HG03103 (cell line): ENCODE measurements around the gene ST3GAL3.

ENCODE experiments used
- ATAC-seq: cut with Tn5 transposase; IDR thresholded peaks from one replicate; pipeline ENCODE4 v1.9.1; 2021; ENCODE audit warnings: low read depth; ENCODE audit not compliant: unreplicated experiment

The ST3GAL3 gene

DNA sequence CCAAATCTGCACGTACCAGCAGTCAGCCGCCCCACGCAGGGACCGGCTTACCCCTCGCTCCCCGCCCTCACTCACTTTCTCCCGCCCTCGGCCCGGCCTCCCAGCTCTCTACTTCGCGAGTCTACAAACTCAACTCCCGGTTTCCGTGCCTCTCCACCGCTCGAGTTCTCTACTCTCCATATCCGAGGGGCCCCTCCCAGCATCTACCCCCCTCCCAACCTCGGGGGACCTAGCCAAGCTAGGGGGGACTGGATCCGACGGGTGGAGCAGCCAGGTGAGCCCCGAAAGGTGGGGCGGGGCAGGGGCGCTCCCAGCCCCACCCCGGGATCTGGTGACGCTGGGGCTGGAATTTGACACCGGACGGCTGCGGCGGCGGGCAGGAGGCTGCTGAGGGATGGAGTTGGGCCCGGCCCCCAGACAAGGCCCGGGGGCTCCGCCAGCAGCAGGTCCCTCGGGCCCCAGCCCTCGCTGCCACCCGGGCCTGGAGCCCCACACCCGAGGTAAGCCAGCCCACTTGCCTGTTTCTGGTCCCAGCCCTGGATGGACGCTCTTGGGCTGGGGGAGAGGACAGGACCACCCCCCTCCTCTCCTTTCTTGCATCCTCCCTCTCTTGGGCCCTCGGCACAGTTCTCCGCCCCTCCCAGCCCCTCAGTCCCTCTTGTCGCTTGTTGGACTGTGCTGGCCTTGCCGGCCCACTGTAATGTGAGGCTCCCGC, 226.2 kb downstream of the ST3GAL3 start, which contains the start of gene ARTN:
ARTN (plus strand) TSS at position 416 of the 715 bp plus-strand sequence. CDS start 1,856 bp downstream, outside the sequence.
- ATAC-seq = no peak

DNA sequence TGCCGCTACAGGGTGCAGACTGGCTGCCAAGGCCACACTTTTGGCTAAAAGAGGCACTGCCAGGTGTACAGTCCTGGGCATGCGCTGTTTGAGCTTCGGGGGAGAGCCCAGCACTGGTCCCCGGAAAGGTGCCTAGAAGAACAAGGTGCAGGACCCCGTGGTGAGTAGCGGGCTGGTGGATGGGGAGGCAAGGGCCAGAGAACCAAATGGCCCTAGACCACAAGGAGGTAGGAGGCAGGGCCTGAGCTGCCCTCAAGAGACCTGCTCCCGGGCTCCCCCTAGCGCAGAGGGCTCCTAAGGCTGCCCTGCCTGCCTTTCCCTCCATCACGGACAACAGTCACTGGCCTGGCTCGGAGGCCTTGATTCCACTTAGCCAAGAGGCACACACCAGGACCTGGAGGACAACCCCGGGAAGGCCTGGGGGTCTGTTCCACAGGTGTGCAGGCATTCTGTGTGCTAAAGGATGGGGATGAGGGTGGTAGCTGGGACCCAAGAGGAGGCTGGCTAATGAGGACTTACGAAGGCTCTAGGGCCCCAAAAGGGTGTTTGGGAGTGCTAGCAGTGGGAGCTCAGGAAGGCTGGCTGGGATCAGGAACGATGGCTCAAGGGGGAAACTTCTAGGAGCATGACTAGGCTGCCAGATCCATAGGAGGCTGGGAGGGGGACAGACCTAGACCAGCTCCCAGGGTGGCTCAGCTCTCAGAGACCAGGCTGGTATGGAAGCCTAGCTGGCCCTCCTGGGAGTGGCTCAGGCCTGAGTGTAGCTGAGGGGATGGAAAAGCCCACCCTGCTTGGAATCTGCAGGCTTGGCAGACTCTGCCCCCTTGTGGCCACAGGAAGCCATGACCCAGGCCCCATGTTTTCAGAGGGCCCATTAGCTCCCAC, 227.0 kb downstream of the ST3GAL3 start:
- no peak for ATAC-seq

DNA sequence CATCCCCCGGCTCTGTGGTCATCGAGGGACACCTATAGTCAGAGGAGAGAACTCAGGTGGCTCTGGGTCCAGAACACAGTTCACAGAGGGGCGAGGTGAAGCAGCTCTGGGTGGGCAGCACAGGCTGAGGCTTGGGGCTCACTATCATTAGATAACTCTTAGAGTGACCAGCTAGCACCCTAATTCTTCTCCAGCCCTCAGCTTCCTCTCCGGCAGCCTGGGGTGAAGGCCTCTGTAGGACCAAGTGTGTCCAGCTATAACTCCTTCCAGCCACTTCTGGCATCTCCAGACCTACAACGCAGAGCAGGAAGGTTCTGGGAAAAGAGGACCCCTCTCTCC, 227.6 kb downstream of the ST3GAL3 start:
- ATAC-seq = no peak

GRCh38 chr1:43935711-43936427, 228.5 kb downstream of the ST3GAL3 start:
- no peak for ATAC-seq

- no peak for ATAC-seq
Measured at GRCh38 chr1:43936431-43937151, 229.3 kb downstream of the ST3GAL3 start.

DNA sequence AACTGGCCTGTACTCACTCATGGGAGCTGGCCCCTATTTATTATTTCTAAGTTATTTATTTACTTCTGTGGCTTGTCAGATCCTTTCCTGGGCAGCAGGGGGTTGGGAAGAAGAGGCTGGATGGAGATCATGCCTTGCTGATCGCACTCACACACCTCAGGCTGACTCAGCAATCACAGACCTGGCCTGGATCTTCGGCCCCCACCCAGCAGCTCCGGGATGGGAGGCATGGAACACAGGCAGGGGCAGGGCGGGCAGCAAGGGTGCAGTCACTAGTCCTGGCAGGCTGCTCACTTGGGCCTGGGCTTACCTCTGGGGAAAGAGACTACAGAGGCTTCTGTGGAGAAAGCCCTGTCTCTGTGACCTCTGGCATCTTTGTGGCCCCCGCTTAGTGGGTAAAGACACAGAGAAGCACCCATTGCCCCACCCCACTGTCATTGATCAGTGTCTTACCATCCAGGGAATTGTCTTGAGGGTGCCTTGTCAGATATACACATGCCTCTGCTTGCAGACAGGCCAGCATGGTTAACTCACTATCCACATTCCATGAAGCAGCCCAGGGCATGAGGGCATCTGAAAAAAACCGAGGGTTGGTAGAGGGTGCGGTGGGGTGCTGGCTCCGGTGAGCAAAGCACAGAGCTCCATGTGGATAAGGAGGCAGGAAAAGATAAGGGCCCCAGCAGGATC, 230.0 kb downstream of the ST3GAL3 start:
- ATAC-seq = no peak

DNA sequence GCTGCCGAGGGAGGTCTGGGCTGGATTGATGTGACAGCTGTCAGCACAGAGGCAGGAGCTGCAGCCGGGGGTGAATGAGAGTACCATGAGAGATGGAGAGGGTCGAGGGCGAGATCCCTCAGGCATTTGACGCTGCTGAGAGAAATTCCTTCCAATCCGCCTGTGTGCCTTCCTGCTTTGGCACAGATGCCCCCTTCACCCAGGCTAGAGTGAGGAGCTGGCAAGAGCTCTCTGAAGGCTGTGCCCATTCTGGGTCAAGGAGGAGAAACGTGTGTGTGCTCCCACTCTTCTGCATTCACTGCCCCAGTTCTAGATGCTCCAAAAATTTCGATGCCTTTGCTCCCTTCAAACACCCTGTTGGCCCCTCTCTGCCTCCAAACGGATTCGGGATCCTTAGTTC, 231.0 kb downstream of the ST3GAL3 start:
- ATAC-seq = no peak

GRCh38 chr1:43938892-43939587, 231.7 kb downstream of the ST3GAL3 start:
- no peak for ATAC-seq

DNA sequence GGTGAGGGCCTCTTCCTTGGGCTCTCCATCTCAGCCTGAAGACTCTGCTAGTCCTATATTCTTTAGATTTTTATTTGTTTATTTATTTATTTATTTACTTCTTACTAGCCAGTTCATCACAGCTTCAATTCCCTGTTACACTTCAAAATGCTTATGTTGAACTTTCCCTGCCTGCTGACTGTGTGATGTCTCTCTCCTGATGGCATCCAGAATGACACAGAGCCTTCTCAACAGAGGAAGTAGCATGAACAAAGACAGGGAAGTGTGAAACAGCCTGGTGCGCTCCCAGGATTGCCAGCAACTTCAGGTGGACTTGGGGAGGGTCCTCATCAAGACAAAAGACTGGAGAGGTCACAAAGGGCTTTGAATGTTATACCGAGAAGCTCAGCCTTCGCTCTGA, 235.1 kb downstream of the ST3GAL3 start:
- ATAC-seq = no peak

GRCh38 chr1:43944860-43945259, 237.5 kb downstream of the ST3GAL3 start:
- no peak for ATAC-seq

GRCh38 chr1:43945674-43946235, 238.4 kb downstream of the ST3GAL3 start:
- ATAC-seq = no peak

GRCh38 chr1:43946236-43947060, 239.1 kb downstream of the ST3GAL3 start, which contains the start of gene IPO13:
IPO13 (plus strand) TSS chr1:43946950; CDS start chr1:43947601, 651 bp downstream.
- ATAC-seq = peak; percentile 86

- ATAC-seq = peak; percentile 6
Measured at GRCh38 chr1:43947061-43947873, 239.9 kb downstream of the ST3GAL3 start.

- ATAC-seq = no peak
Measured at GRCh38 chr1:43947874-43948437, 240.6 kb downstream of the ST3GAL3 start.

- ATAC-seq = no peak
Measured at GRCh38 chr1:43949678-43950077, 242.3 kb downstream of the ST3GAL3 start.

DNA sequence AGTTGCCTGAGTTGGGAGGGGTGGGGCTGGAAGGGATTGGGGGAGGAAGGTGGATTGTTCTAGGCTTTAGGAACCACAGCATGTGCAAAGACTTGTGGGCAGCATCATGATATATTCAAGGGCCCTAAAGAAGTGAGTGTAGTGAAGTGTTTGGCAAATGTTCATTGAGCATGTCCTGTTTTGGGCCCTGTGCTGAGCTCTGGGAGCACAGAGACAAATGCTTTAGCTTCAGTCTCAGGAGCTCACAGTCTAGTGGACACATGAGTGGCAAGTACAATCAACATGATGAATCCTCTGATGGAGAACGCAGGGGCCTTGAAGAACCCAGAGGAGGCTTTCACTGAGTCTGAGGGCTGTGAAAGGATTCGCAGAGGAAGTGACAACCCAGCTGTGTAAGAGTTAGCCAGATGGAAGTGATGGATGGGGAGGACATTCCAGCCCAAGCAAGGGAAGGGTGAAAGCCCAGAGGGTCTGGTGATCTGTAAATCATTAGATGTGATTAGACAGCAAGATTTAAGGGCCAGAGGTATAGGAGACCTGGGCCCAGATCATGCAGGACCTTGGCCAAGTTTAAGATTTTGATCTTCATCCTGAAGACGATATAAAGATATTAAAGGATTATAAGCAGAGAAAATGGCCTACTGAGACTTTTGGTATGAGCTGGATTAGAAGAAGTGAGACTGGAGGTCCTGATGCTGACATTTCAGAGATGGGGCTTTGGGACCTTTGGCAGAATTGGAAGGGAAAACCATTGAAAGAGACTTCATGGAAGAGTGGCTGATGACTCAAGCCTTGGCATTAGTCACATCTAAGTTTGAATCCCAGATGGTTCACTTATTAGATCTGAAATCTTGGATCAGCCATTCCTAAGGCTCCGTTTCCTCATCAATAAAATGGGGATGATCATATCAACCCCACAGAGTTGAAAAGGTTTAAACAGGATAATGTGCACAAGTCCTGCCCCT, 244.0 kb downstream of the ST3GAL3 start:
- ATAC-seq = no peak
